ENCODE results near the gene GJB3.

Gene GJB3

GRCh38 chr1:34827341-34827941 is 46.4 kb downstream of the GJB3 start:
- DNase-seq = no peak

DNA sequence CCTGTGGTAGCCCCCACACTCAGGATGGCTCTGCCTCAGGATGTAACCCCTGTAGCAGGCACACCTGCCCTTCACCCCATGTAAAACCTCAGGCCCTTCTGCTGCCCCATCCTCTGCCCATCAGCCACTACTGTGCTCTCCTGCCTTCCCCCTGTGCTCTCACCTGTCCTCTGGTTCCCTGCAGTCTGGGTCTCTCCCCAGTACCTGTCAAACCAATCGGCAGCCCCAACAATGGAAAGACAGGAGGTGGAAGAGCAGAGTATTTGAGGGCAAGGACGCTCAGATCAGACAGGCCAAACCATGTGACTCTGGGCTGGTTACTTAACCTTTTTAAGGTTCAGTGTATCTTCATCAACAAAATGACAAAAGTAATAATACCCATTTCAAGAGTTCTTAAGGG is 47.6 kb downstream of the GJB3 start:
- DNase-seq = no peak

DNA sequence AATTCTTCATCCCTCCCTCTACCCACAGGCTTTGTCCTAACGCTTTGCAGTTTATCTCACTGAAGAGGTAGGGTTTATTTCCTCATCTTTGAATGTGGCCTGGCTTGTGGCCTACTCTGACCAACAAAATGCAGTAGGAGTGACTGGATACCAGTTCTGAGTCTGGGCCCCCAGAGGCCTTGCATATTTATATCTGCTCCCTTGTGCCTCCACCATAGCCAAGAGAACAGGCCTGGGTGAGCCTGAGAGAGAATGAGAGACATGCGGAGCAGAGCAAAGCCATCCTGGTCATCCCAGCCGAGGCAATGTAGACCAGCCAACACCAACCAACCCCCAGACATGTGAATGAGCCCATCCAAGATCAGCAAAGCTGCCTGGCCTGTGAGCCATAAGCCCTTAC is 48.2 kb downstream of the GJB3 start:
- no peak for DNase-seq

DNA sequence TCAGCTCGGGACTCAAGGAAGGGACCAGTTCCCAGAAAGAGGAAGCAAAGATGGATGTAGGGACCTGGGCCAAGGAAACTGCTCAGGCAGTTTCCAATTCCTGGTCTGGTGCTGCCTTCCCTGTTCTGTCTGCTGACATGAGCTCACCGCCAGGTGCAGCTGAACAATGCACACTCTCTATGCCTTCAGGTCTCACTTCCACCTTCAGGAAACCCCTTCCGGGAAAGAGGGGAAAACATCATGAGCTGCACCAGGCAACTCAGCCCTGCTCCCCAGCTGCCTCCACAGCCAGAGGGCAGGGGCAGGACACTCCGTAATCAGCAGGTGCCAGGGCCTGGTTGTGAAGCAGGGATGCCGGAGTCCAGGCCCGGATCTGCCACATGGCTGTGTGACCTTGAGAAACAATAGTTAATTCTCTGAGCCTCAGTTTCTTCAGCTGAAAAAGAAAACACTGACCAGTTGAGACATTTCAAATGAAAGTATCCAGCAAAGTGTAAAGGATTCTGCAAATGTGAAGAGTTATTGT is 50.8 kb downstream of the GJB3 start:
- peak; percentile 11 for DNase-seq

- no peak for DNase-seq
These were observed 52.7 kb downstream of the GJB3 start for GRCh38 chr1:34833711-34834110.
